Measurements from ENCODE around the gene ZNF2. TPM values are rescaled to one million over a fixed set of nuclear protein-coding genes. Genes with fewer than 3 reads are reported as not detected.

ZNF2 gene
- total and polyA plus RNA-seq, 2 of the 13 experiments (the other 11 are each of a cell fraction or from before 2014, with no cell fraction given), result 4.3 to 6.1 TPM

DNA sequence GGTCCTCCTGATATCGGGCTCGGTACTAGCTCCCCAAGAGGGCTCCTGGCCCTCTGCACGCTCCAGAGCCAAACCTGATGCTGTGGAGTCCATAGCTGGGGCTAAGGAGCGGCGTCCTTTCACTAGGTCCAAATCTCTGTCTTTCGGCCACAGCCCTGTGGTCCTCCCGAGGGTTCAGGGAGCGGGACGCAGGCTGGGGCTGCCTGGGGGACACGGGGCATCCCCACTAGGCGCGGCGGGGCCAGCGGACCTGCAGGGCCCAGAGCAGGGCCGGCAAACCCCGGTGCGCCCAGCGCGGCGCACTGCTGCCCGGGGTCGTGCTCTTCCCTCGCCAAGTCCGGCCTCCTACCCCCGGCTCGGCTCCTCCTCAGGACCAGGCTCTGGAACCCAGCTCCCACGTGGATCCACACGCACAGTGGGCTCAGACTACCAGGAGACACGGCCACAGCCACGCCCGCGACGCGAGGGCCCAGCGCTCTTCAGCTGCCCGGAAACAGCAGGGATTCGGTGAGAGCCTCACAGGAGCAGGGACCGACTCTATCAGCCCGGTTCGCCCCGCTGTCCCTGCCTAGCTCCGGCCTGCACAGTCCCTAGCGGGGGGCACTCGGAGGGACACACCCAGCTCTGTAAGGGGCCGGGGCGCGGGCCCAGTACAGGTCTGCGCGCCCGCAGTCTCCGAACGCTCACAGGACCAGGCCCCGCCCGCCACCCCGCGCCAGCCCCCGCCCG lies 6.6 kb upstream of the ZNF2 start (continued):
- TF ChIP-seq, protein P1, sequence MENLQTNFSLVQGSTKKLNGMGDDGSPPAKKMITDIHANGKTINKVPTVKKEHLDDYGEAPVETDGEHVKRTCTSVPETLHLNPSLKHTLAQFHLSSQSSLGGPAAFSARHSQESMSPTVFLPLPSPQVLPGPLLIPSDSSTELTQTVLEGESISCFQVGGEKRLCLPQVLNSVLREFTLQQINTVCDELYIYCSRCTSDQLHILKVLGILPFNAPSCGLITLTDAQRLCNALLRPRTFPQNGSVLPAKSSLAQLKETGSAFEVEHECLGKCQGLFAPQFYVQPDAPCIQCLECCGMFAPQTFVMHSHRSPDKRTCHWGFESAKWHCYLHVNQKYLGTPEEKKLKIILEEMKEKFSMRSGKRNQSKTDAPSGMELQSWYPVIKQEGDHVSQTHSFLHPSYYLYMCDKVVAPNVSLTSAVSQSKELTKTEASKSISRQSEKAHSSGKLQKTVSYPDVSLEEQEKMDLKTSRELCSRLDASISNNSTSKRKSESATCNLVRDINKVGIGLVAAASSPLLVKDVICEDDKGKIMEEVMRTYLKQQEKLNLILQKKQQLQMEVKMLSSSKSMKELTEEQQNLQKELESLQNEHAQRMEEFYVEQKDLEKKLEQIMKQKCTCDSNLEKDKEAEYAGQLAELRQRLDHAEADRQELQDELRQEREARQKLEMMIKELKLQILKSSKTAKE (CRISPR knock-in tag; IDR thresholded peaks at IDR 0.05; ENCODE audit: borderline replicate concordance), result no peak
- TF ChIP-seq MBNL3 (CRISPR knock-in tag; conservative IDR thresholded peaks at IDR 0.05), result no peak
- TF ChIP-seq JARID2 (CRISPR knock-in tag; IDR thresholded peaks at IDR 0.05; ENCODE audit: insufficient replicate concordance), result no peak
- TF ChIP-seq, protein P2, sequence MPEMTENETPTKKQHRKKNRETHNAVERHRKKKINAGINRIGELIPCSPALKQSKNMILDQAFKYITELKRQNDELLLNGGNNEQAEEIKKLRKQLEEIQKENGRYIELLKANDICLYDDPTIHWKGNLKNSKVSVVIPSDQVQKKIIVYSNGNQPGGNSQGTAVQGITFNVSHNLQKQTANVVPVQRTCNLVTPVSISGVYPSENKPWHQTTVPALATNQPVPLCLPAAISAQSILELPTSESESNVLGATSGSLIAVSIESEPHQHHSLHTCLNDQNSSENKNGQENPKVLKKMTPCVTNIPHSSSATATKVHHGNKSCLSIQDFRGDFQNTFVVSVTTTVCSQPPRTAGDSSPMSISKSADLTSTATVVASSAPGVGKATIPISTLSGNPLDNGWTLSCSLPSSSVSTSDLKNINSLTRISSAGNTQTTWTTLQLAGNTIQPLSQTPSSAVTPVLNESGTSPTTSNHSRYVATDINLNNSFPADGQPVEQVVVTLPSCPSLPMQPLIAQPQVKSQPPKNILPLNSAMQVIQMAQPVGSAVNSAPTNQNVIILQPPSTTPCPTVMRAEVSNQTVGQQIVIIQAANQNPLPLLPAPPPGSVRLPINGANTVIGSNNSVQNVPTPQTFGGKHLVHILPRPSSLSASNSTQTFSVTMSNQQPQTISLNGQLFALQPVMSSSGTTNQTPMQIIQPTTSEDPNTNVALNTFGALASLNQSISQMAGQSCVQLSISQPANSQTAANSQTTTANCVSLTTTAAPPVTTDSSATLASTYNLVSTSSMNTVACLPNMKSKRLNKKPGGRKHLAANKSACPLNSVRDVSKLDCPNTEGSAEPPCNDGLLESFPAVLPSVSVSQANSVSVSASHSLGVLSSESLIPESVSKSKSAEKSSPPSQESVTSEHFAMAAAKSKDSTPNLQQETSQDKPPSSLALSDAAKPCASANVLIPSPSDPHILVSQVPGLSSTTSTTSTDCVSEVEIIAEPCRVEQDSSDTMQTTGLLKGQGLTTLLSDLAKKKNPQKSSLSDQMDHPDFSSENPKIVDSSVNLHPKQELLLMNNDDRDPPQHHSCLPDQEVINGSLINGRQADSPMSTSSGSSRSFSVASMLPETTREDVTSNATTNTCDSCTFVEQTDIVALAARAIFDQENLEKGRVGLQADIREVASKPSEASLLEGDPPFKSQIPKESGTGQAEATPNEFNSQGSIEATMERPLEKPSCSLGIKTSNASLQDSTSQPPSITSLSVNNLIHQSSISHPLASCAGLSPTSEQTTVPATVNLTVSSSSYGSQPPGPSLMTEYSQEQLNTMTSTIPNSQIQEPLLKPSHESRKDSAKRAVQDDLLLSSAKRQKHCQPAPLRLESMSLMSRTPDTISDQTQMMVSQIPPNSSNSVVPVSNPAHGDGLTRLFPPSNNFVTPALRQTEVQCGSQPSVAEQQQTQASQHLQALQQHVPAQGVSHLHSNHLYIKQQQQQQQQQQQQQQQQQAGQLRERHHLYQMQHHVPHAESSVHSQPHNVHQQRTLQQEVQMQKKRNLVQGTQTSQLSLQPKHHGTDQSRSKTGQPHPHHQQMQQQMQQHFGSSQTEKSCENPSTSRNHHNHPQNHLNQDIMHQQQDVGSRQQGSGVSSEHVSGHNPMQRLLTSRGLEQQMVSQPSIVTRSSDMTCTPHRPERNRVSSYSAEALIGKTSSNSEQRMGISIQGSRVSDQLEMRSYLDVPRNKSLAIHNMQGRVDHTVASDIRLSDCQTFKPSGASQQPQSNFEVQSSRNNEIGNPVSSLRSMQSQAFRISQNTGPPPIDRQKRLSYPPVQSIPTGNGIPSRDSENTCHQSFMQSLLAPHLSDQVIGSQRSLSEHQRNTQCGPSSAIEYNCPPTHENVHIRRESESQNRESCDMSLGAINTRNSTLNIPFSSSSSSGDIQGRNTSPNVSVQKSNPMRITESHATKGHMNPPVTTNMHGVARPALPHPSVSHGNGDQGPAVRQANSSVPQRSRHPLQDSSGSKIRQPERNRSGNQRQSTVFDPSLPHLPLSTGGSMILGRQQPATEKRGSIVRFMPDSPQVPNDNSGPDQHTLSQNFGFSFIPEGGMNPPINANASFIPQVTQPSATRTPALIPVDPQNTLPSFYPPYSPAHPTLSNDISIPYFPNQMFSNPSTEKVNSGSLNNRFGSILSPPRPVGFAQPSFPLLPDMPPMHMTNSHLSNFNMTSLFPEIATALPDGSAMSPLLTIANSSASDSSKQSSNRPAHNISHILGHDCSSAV (CRISPR knock-in tag; IDR thresholded peaks at IDR 0.05; ENCODE audit: borderline replicate concordance), result no peak
- TF ChIP-seq REST (IDR thresholded peaks at IDR 0.05; ENCODE audit: borderline replicate concordance in 1 of 2, low read depth in 1 of 2, low read length in 2 of 2), result no peak
- TF ChIP-seq CSRNP2 (CRISPR knock-in tag; conservative IDR thresholded peaks at IDR 0.05; ENCODE audit: low read depth), result no peak
- no peak for TF ChIP-seq HNRNPL (IDR thresholded peaks at IDR 0.05; ENCODE audit: low read depth, low read length)
- TF ChIP-seq EHMT2 (IDR thresholded peaks at IDR 0.05; ENCODE audit: borderline replicate concordance, low read depth, low read length), result no peak
- TF ChIP-seq MTF2 (CRISPR knock-in tag; IDR thresholded peaks at IDR 0.05; ENCODE audit: borderline replicate concordance), result no peak
- TF ChIP-seq ZNF251 (CRISPR knock-in tag; IDR thresholded peaks at IDR 0.05), result no peak
- no peak for TF ChIP-seq STAG1 (CRISPR knock-in tag; IDR thresholded peaks at IDR 0.05)
- TF ChIP-seq IKZF1 (IDR thresholded peaks at IDR 0.05), result no peak
- TF ChIP-seq ISX (CRISPR knock-in tag; conservative IDR thresholded peaks at IDR 0.05), result no peak

Measured in HepG2 (cell line).